ENCODE data around the gene BEST4.

DNA sequence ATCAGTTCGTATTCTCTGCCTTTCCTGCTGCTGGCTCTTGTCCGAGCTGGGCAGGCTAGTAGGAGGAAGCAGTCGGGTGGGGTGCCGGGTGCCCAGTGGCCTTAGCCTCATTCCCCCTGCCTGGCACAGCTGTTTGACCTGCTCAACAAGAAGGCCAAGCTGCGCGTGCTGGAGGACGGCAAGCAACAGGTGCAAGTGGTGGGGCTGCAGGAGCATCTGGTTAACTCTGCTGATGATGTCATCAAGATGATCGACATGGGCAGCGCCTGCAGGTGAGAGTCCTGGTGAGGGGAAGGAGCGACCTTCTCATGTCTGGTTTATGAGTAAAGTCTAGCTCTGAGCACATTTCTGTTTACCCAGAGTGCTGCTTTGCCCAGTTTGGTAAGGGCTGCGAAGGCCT lies 28.9 kb downstream of the BEST4 start:
- TF ChIP-seq, protein P1, sequence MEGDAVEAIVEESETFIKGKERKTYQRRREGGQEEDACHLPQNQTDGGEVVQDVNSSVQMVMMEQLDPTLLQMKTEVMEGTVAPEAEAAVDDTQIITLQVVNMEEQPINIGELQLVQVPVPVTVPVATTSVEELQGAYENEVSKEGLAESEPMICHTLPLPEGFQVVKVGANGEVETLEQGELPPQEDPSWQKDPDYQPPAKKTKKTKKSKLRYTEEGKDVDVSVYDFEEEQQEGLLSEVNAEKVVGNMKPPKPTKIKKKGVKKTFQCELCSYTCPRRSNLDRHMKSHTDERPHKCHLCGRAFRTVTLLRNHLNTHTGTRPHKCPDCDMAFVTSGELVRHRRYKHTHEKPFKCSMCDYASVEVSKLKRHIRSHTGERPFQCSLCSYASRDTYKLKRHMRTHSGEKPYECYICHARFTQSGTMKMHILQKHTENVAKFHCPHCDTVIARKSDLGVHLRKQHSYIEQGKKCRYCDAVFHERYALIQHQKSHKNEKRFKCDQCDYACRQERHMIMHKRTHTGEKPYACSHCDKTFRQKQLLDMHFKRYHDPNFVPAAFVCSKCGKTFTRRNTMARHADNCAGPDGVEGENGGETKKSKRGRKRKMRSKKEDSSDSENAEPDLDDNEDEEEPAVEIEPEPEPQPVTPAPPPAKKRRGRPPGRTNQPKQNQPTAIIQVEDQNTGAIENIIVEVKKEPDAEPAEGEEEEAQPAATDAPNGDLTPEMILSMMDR (IDR thresholded peaks at IDR 0.05) = no peak
- no peak for TF ChIP-seq POLR2A (IDR thresholded peaks at IDR 0.05)
